T-helper 17 cell (primary cell): ENCODE measurements around the gene ATP8A2. TPM values are rescaled to one million over a fixed set of nuclear protein-coding genes. Genes with fewer than 3 reads are reported as not detected.

Experiments
- ATAC-seq: fragments of 150-1000 bp; cut with Tn5 transposase; 2 replicates; pipeline ENCODE4 v1.10.0; 2021; ENCODE audit warnings: mild to moderate bottlenecking, moderate library complexity
- DNase-seq, 3 donors: peaks; one replicate each; pipeline versions ENCODE4 v3.0.0 to v3.0.0-alpha.2; 2020 to 2021
- H3K9me3 ChIP-seq: one replicate; pipeline ENCODE4 v1.7.0; 2013; ENCODE audit warnings: low read length, mild to moderate bottlenecking; ENCODE audit not compliant: control insufficient read depth, poor library complexity, severe bottlenecking
- H3K27ac Mint-ChIP-seq: one replicate; pipeline ENCODE4 v1.8.0; 2022; ENCODE audit warnings: mild to moderate bottlenecking, moderate library complexity, mixed read lengths
- H3K27me3 Mint-ChIP-seq: one replicate; pipeline ENCODE4 v1.8.0; 2022; ENCODE audit warnings: mixed read lengths
- H3K36me3 Mint-ChIP-seq: one replicate; pipeline ENCODE4 v1.8.0; 2022; ENCODE audit warnings: low read depth, mixed read lengths
- H3K4me1 Mint-ChIP-seq: one replicate; pipeline ENCODE4 v1.8.0; 2022; ENCODE audit warnings: mild to moderate bottlenecking, mixed read lengths
- H3K4me3 Mint-ChIP-seq: one replicate; pipeline ENCODE4 v1.8.0; 2022; ENCODE audit warnings: mild to moderate bottlenecking, moderate library complexity, mixed read lengths
- total RNA-seq, 4 donors: library from RNA in 2 of 4; stranded (reverse) in 2 of 4; gene quantifications; one replicate each; pipeline ENCODE4 v1.2.3 and lab custom pipeline; 2022 to 2026

ATP8A2 gene
- total RNA-seq, 2 donors from 2014 or later: 0.18 to 0.20 TPM

DNA sequence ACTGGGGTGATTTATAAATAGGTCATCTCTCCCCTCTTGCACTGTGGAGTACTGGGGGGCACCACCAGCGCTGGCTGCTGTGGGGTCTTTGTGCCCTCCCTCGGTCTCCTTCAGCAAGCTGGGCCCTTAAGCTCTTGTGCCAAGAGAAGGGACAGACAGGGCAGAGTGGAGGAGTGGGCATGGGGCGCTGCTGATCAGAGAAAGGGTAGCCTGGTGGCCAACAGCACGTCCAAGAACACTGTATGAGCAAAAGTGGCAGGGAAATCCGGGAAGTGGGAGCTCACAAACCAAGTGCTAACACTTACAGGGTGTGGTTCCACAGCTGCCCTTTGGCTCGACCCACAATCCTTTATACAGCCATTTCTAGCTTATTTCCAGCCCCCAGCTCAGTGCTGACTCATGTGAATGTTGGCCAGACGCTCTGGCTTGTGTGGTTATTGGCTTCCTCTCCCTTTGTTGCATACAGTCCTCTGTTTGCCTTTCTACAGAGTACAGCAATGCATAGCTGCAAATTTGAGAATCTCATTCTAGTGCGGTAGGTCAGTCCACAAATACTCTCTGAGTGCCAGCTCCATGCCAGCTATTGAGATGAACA lies 381.3 kb downstream of the ATP8A2 start:
- no peaks in the 10 kb centered on the region for H3K9me3 ChIP-seq
- Mint-ChIP-seq H3K27me3 (peaks cover 39% of the 10 kb centered on the region), H3K4me1 (no peaks in the 10 kb centered on the region), H3K4me3 (no peak overlapping the region), H3K27ac (no peak overlapping the region), H3K36me3 (peaks cover 5% of the 10 kb centered on the region)
- DNase-seq: no peak
- no peak for ATAC-seq

DNA sequence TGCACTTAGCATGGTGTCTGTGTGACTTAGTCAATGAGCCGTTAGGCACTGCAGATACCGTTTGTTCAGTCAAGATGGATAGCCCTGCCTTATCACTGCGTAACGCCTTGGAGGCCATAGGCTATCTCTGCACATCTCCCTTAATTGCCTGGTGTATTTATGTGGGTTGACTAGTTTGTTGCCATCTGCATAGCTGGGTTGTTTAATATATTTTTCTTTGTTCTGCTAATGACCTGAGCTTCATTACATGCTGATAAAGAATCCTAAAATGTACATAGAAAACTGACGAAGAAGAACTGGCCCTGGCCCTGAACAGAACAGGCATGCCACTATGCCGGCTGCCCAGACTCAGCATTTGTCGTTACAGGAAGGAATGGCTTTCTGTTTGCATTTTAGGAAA lies 382.2 kb downstream of the ATP8A2 start:
- Mint-ChIP-seq H3K36me3 (peaks cover 4% of the 10 kb centered on the region), H3K27ac (no peak overlapping the region), H3K27me3 (peaks cover 33% of the 10 kb centered on the region), H3K4me3 (no peak overlapping the region), H3K4me1 (no peaks in the 10 kb centered on the region)
- ATAC-seq (no peak), DNase-seq (no peak)
- H3K9me3 ChIP-seq: no peaks in the 10 kb centered on the region

DNA sequence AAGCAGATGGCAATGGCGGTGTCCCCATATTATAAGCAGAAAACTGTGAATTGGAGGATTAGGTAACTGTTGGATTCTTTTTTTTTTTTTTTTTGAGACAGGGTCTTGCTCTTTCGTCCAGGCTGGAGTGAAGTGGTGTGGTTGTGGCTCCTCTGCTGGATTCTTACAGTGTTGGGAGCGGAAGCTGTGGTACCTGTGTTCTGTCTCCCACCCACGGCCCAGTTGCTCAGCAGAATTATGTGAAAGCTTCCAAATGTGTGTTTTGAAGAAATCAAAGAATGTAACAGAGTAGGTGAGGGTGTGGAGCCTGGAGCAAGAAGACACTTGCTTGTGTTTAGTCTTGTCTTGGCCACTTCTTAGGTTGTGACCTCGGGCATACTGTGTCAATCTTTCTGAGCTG lies 384.5 kb downstream of the ATP8A2 start:
- no peak for ATAC-seq
- Mint-ChIP-seq H3K27ac (no peak overlapping the region), H3K27me3 (peaks cover 26% of the 10 kb centered on the region), H3K4me1 (no peaks in the 10 kb centered on the region), H3K36me3 (peaks cover 2% of the 10 kb centered on the region), H3K4me3 (no peak overlapping the region)
- no peaks in the 10 kb centered on the region for H3K9me3 ChIP-seq
- DNase-seq: no peak

DNA sequence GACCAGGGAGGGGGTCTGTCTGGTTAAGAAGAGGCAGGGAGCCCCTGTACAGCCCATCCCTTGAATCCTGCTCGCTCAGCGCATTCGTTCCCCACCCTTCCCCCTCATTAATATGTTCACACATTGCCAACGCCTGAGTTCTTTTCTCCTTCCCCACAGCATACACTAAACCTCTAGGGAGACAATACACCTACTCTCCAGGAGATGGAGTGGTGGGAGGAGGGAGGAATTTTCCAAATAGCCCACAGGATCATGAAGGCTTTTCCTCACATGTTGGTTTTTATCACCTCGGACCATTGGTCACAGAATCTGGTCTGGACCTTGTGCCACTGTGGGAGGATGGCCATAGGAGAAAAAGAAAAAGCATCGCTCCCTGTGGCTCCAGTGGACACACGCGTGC lies 385.1 kb downstream of the ATP8A2 start:
- peaks cover 2% of the 10 kb centered on the region for H3K36me3 Mint-ChIP-seq
- DNase-seq: no peak
- no peak overlapping the region for H3K4me3 Mint-ChIP-seq
- no peaks in the 10 kb centered on the region for H3K4me1 Mint-ChIP-seq
- no peaks in the 10 kb centered on the region for H3K9me3 ChIP-seq
- no peak overlapping the region for H3K27ac Mint-ChIP-seq
- H3K27me3 Mint-ChIP-seq: peaks cover 26% of the 10 kb centered on the region
- no peak for ATAC-seq

DNA sequence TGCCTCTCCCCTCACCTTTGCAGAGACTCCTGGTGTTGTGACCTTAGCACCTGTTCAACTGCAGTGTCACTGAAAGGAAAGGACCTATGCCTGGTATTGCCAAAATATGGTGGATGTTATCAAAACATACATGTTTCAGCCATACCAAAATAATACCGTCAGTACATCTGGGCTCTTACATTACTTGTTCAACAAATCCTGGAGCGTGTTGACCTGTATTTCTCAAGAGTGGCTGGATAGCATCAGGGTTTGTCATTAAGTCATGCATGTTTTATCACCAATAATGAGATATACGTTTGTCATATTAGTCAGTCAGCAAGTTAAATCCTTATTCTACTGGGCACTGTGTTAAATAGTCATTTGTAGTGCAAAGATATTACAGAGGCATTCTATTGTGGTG lies 389.3 kb downstream of the ATP8A2 start:
- ATAC-seq: no peak

DNA sequence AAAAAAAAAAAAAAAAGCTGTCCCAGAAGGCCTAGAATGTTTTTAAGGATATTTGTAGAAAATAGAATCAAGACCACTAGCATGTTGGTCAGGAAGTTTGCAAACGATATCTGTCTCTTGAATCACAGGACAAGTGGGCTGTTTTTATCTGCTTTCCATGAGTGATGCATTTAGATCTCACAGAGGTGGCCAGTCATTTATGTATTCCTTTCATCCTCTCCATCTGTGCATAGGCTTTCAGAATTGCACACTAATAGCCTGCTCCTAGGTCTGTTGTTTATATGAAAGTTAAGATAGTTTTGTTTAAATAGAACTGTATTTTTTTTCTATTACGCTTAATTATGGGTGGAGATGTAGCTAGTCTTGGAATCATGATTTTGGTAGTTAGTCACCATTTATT lies 390.5 kb downstream of the ATP8A2 start:
- H3K27ac Mint-ChIP-seq: peak overlapping the region; percentile 32
- H3K4me3 Mint-ChIP-seq: no peak overlapping the region
- peaks cover 12% of the 10 kb centered on the region for H3K27me3 Mint-ChIP-seq
- H3K36me3 Mint-ChIP-seq: no peaks in the 10 kb centered on the region
- H3K9me3 ChIP-seq: no peaks in the 10 kb centered on the region
- peaks cover 11% of the 10 kb centered on the region for H3K4me1 Mint-ChIP-seq
- DNase-seq: no peak
- no peak for ATAC-seq

More for the DNA sequence above, 389.3 kb downstream of the ATP8A2 start:
- peaks cover 2% of the 10 kb centered on the region for H3K36me3 Mint-ChIP-seq
- no peaks in the 10 kb centered on the region for H3K9me3 ChIP-seq
- peaks cover 24% of the 10 kb centered on the region for H3K27me3 Mint-ChIP-seq
- no peak for DNase-seq
- H3K4me3 Mint-ChIP-seq: no peak overlapping the region
- peaks cover 11% of the 10 kb centered on the region for H3K4me1 Mint-ChIP-seq
- H3K27ac Mint-ChIP-seq: no peak overlapping the region

DNA sequence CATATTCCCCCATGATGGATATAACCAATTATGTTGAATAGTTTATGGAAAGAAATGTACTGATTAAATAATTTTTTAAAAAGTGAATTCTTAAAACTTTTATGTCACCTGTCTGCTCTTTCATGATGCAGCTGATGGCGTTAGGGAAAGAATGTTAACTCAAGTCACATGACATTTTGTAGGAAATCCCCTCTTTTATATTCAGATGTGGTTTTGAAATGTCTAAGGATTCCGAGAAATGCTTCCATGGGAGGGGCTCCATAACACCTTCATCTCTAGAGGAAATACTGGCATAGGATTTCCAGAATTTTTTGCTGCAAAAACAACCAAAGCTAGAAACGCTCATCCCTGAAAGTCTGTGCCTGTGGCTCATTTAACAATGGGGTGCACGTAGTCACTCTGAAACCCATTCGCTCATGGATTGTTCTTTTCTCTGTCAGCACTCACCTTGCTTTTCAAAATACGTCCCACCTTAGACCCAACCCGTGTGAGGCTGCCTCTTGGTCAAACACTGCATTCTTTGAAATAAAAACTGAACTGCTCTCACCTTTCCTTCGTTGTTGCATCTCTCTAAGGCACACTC lies 391.1 kb downstream of the ATP8A2 start:
- Mint-ChIP-seq H3K4me1 (peaks cover 11% of the 10 kb centered on the region), H3K4me3 (peak overlapping the region; percentile 63), H3K27me3 (peaks cover 6% of the 10 kb centered on the region), H3K36me3 (no peaks in the 10 kb centered on the region), H3K27ac (peak overlapping the region; percentile 32)
- no peak for DNase-seq
- peak; percentile 68 for ATAC-seq
- no peaks in the 10 kb centered on the region for H3K9me3 ChIP-seq

DNA sequence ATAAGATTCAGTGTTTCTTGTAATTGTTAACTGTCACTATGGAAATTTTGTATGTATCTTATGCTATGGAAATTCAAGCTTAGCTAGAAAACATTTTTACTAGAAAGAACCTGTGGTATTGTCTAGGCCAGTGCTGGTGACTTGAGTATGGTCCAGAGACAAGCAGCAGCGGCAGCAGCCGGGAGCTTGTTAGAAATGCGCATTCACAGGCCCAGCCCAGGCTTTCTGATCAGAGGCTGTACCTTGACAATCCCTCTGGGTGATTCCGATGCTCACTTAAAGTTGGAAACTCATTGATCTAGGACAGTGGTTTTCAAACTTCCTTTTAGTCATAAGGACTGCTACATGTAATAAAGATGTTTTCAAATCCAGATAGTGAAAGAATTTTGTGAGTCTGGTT lies 392.6 kb downstream of the ATP8A2 start:
- Mint-ChIP-seq H3K36me3 (no peaks in the 10 kb centered on the region), H3K4me3 (no peak overlapping the region), H3K27ac (no peak overlapping the region), H3K4me1 (peaks cover 11% of the 10 kb centered on the region), H3K27me3 (peaks cover 5% of the 10 kb centered on the region)
- ATAC-seq (no peak), DNase-seq (no peak)
- H3K9me3 ChIP-seq: no peaks in the 10 kb centered on the region

DNA sequence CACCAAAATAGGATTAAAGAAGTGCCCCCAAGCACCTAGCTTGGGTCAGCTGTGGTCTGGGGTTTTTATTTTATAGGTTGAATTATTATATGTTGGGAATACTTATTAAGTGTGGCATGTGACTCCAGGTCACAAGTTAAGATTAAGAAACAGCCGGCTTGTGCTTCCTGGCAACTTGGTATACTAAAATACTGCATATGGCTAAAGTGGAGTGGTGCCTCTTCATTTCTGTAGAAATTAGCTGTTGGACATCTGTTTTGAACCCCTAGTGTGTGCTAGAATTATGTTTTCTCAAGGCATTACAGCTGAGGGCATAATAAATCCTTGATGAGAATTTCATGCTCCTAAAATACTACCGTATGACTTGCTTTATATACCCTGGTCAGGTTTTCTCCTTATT lies 393.5 kb downstream of the ATP8A2 start:
- no peaks in the 10 kb centered on the region for H3K9me3 ChIP-seq
- Mint-ChIP-seq H3K4me1 (peaks cover 11% of the 10 kb centered on the region), H3K4me3 (no peak overlapping the region), H3K27me3 (peaks cover 5% of the 10 kb centered on the region), H3K36me3 (no peaks in the 10 kb centered on the region), H3K27ac (no peak overlapping the region)
- DNase-seq: no peak
- ATAC-seq: no peak

DNA sequence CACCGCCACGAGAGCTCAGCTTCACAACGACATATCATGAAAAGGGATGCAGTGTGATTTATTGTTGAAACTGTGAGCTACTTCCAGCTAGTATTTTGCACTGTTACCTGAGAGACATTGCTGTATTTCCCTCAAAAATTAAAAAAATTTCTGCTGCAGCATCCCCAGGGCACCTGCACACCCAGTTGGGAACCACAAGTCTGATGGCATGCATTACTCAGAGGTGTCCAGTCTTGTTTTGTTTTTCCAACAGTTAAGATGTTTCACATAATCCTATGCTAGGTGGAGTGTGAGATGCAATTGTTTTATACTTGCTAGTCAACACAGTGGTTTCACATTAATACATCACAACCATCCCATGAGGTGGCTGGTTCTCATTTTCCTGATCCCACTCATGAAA lies 394.8 kb downstream of the ATP8A2 start:
- DNase-seq (no peak), ATAC-seq (no peak)
- H3K27ac Mint-ChIP-seq: no peak overlapping the region
- H3K4me1 Mint-ChIP-seq: peaks cover 11% of the 10 kb centered on the region
- no peaks in the 10 kb centered on the region for H3K36me3 Mint-ChIP-seq
- no peaks in the 10 kb centered on the region for H3K9me3 ChIP-seq
- peaks cover 5% of the 10 kb centered on the region for H3K27me3 Mint-ChIP-seq
- no peak overlapping the region for H3K4me3 Mint-ChIP-seq

DNA sequence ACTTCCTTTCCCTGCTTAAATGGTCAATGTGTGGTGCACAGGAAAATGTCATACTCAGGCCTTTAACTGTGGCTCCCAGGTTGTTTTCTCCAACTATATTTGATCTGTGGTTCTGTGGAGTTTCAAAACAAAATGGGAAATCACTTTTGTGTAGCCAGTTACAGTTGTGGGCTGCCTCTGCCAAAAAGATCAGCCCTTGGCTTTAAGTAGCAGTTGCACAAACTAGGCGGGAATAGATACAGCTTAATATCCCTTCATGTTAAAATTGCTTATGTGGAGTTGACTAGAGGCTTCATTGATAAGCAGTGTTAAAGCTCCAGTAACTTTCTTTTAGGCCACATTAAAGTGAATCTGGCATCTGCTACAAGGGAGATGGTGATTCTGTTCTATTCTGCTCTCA lies 395.2 kb downstream of the ATP8A2 start:
- ATAC-seq: no peak
- Mint-ChIP-seq H3K27ac (no peak overlapping the region), H3K4me3 (no peak overlapping the region), H3K4me1 (peaks cover 11% of the 10 kb centered on the region), H3K36me3 (no peaks in the 10 kb centered on the region), H3K27me3 (peaks cover 5% of the 10 kb centered on the region)
- no peak for DNase-seq
- no peaks in the 10 kb centered on the region for H3K9me3 ChIP-seq

DNA sequence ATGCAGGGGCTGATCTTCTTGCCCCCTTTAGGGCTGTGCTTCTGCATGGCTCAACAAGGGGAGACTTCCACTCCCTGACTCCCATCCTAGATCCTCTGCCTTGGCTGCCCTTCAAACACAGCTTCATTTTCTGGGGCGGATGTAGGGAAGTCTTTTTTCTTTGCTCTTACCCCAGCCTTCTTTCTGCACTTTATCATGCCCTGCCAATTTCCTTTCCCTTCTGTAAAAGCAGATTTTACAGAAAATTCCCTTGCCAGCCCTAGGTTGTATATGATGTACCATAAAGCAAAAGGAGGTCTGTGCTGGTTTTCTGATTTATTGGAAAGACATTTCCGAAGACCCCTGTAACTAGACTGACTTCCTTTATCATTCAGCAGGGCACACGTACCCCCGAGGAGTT lies 396.6 kb downstream of the ATP8A2 start:
- no peaks in the 10 kb centered on the region for H3K9me3 ChIP-seq
- no peak for ATAC-seq
- H3K36me3 Mint-ChIP-seq: no peaks in the 10 kb centered on the region
- no peak overlapping the region for H3K27ac Mint-ChIP-seq
- H3K4me3 Mint-ChIP-seq: no peak overlapping the region
- peaks cover 2% of the 10 kb centered on the region for H3K4me1 Mint-ChIP-seq
- peaks cover 2% of the 10 kb centered on the region for H3K27me3 Mint-ChIP-seq
- no peak for DNase-seq

DNA sequence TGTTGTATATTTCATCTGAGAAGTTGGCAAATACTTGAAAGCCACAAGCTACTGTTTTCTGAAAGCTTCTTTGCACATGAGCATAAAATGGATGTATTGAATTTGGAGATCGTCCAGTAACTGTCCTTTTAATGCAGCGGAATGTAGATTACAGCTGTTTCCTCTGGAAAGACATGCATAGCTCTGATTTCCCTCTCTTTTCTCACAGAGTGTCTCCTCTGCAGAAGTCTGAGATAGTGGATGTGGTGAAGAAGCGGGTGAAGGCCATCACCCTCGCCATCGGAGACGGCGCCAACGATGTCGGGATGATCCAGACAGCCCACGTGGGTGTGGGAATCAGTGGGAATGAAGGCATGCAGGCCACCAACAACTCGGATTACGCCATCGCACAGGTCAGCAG lies 397.1 kb downstream of the ATP8A2 start:
- H3K4me3 Mint-ChIP-seq: no peak overlapping the region
- H3K9me3 ChIP-seq: no peaks in the 10 kb centered on the region
- no peak overlapping the region for H3K27ac Mint-ChIP-seq
- H3K27me3 Mint-ChIP-seq: no peaks in the 10 kb centered on the region
- no peak for DNase-seq
- H3K36me3 Mint-ChIP-seq: no peaks in the 10 kb centered on the region
- no peaks in the 10 kb centered on the region for H3K4me1 Mint-ChIP-seq
- ATAC-seq: no peak

DNA sequence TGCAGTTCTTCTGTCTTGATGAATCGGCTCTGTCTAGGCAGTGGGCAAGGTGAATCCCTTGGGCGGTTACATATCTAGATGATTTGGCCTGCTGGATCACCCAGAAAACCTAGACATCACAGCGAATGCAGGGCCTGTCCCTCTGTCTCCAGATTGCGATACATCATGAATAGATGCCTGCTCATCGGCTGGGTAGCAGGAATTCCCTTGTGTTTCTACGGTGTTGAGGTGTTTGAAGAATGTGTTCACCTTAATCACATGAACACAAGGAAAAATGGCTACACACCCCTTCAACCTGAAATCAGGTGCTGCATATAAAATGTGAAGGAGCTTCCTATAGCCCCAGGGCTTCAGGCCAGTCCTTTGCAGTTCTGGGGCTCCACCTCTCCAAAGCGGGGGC lies 398.8 kb downstream of the ATP8A2 start:
- H3K9me3 ChIP-seq: no peaks in the 10 kb centered on the region
- Mint-ChIP-seq H3K27me3 (no peaks in the 10 kb centered on the region), H3K4me3 (no peak overlapping the region), H3K4me1 (no peaks in the 10 kb centered on the region), H3K27ac (no peak overlapping the region), H3K36me3 (no peaks in the 10 kb centered on the region)
- no peak for DNase-seq
- ATAC-seq: no peak
